ENCODE results near the gene HS1BP3. TPM values are rescaled to one million over a fixed set of nuclear protein-coding genes. Genes with fewer than 3 reads are reported as not detected.

The HS1BP3 gene
- total and polyA plus RNA-seq, 2 of the 13 experiments (the other 11 are each of a cell fraction or from before 2014, with no cell fraction given) = 15.2 to 22.0 TPM

DNA sequence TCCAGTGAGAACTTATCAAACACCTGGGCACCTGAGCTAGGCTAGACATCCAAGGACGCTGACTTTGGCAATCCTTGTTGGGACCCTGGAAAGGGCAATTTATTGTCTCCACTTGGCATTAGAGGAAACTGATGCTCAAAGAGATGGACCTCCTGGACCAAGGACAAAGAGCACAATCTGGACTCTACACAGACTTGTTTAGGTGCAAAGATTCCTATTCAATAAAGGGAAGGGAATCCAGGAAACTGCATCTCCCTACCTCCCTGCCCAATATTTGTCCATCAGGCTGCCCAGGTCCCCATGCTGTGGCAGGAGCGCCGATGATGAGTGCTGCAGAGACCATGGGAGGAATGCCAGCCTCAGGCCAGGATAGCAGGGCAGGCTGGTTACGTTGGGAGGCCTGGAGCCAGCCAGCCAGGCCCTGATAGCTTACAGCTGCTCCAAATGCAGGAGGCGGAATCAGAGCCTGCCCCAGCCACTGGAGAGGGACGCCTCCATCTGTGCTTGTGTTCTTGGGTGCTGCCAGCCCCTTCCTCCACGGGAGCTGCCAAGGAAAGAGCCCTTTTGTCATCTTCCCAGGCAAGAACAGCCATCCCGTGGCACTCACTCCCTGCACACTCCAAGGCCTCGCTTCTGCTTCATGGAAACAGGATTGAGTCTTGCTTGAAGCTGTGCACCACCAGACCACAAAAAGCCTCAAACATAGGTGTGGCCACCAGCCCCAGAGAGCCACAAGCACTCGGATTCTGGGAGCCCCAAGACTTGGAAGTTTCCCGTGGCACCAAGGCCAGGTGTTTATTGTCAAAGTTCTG, 60.0 kb downstream of the HS1BP3 start (continued):
- TF ChIP-seq ZNF318 (CRISPR knock-in tag; IDR thresholded peaks at IDR 0.05) = 0 out of 2 replicates have a peak, but pooled peaks have one; percentile 22
- TF ChIP-seq NFIB (CRISPR knock-in tag; IDR thresholded peaks at IDR 0.05; ENCODE audit: borderline replicate concordance) = no peak
- TF ChIP-seq JUND (CRISPR knock-in tag; IDR thresholded peaks at IDR 0.05) = no peak
- no peak for TF ChIP-seq ZNF570 (CRISPR knock-in tag; IDR thresholded peaks at IDR 0.05; ENCODE audit: borderline replicate concordance)
- TF ChIP-seq ZNF317 (CRISPR knock-in tag; IDR thresholded peaks at IDR 0.05) = 0 out of 2 replicates have a peak, but pooled peaks have one; percentile 23
- no peak for TF ChIP-seq DMTF1 (CRISPR knock-in tag; IDR thresholded peaks at IDR 0.05)
- peak; percentile 72 for TF ChIP-seq HNF4A (CRISPR knock-in tag; IDR thresholded peaks at IDR 0.05)
- 0 out of 2 replicates have a peak, but pooled peaks have one; percentile 19 for TF ChIP-seq ZNF263 (CRISPR knock-in tag; IDR thresholded peaks at IDR 0.05)
- TF ChIP-seq, protein P1, sequence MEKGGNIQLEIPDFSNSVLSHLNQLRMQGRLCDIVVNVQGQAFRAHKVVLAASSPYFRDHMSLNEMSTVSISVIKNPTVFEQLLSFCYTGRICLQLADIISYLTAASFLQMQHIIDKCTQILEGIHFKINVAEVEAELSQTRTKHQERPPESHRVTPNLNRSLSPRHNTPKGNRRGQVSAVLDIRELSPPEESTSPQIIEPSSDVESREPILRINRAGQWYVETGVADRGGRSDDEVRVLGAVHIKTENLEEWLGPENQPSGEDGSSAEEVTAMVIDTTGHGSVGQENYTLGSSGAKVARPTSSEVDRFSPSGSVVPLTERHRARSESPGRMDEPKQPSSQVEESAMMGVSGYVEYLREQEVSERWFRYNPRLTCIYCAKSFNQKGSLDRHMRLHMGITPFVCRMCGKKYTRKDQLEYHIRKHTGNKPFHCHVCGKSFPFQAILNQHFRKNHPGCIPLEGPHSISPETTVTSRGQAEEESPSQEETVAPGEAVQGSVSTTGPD (CRISPR knock-in tag; IDR thresholded peaks at IDR 0.05) = no peak
- 0 out of 2 replicates have a peak, but pooled peaks have one; percentile 9 for TF ChIP-seq NFATC3 (CRISPR knock-in tag; IDR thresholded peaks at IDR 0.05)
- peak; percentile 37 for TF ChIP-seq RBM39 (IDR thresholded peaks at IDR 0.05; ENCODE audit: low read depth, low read length, poor library complexity, severe bottlenecking)
- TF ChIP-seq ZBTB46 (CRISPR knock-in tag; IDR thresholded peaks at IDR 0.05; ENCODE audit: borderline replicate concordance) = 0 out of 2 replicates have a peak, but pooled peaks have one; percentile 69
- TF ChIP-seq ZBTB7B (CRISPR knock-in tag; IDR thresholded peaks at IDR 0.05) = no peak
- TF ChIP-seq ZFX (CRISPR knock-in tag; IDR thresholded peaks at IDR 0.05; ENCODE audit: low read depth) = peak; percentile 16

All from HepG2 (cell line).